Measurements from ENCODE around the gene SPC24.
A peak's percentile ranks its signal among the peaks of the same experiment; 100 is the strongest.

SPC24 gene

DNA sequence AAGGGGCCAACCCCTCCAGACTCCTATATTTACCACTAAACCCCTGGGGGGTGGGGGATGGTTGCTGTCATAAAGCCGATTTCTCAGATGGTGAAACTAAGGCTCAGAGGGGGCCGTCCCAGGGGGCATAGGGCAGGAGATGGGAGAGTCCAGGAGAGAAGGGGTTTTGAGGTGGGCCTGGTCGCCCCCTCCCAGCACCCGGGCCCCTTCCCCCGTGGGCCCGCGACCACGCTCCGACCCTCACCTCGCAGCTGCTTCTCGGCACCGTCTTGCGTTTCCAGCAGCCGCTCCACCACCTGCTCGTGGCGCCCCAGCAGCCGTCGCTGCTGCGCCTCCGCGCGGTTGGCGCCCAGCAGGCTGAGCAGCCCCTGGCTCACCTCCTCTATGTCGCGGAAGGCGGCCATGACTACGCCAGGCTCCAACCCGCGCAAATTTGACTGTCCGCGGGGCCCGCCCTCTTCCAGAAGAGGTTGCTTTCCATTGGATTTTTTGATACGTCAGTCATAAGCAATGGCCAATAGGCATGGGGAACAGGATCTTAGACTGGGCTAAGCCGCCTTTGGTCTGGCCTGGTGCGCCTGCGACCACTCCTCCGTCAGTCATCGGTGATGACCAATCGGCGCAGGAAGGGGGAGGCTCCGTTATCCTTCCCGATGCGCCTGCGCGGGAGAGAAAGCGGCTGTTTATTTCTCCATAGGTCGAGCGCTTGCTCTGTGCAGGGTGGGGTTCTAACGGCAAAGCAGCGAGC, at the start of gene SPC24:
Gene SPC24 (minus strand): TSS at position 410 of the 748 bp plus-strand sequence. CDS start 6 bp downstream, at position 404.
- peak; percentile 86 for DNase-seq

DNA sequence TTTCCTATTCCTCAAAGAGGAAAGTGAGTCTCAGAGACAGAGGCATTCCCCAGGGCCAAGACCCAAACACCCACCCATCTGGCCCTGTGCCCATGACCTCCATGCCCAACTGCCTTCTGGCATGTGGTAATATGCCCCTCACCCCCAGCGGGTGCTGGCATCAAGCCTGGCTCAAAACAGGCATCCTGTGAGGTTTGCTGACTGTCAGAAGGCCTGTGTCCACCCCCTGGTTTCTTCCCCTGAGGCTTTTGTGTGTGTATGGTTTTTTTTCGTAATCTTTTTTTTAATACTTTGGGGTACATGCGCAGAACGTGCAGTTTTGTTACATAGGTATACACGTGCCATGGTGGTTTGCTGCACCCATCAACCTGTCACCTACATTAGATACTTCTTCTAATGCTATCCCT, 49.4 kb upstream of the SPC24 start:
- no peak for DNase-seq

DNA sequence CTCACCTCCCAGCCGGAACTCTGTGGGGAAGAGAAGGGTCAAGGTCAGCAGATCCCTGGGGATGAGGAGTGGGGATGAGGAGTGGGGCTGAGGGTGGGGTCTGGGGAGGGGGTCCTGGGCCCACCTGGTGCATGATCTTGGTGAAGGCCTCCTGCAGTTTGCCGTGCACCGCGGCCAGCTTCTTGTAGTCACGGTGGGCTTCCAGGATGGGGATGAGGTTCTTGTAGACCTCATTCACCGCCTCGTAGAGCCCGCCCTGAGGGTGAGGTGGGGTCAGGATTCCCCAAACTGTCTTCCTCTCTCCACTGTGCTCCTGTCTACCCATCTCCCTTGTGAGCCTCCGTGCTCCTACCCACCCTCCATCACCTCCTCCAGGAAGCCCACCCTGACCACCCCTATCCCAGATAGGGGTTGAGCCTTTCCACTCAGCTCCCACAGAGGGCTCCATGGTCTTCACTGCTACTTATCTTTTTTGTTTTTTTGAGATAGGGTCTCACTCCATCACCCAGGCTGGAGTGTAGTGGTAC, 48.6 kb upstream of the SPC24 start:
- no peak for DNase-seq

- DNase-seq = peak; percentile 90
These were observed 47.9 kb upstream of the SPC24 start for GRCh38 chr19:11203194-11204075.

GRCh38 chr19:11202488-11203193, 47.1 kb upstream of the SPC24 start:
- DNase-seq = no peak

DNA sequence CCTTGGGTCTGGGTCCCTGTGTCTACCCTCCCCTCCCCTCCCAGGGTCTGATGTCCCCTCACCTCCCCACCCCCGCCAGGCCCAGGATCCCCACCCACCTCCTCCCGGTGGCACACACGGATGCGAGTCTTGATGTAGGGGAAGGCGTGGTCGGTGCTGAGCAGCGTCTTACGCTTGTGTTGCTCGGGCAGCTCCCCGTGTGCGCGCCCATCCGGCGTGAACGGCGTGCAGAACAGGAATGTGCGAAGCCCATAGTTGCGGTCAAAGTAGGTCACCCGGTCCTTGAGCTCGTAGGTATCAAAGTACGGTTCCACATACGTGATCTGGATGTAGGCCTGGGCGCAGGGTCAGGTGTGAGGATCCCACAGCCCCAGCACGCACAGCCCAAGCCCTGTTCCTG, 46.2 kb upstream of the SPC24 start:
- no peak for DNase-seq

- no peak for DNase-seq
These were observed 45.3 kb upstream of the SPC24 start for GRCh38 chr19:11200931-11201330.

DNA sequence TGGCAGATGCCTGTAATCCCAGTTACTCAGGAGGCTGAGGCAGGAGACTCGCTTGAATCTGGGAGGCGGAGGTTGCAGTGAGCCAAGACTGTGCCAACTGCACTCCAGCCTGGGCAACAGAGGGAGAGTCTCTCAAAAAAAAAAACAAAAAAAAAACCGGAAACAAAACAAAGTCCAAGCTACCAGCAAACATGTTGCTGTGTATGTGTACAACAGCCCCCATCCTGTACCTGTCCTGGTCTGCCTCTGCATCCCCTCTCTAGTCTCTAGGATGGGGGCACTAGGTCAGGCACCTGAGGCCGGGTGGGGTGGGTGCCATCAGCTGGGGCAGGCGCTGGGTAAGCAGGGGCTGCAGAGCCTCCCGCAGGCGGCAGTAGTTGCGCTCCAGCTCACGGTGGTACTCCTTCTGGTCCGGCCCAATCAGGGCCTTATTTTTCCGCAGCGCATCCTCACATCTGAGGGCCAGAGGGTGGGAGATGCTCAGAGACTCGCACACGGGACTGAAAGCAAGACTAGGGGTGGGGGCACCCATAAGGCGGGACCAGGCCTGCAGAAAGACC, 44.5 kb upstream of the SPC24 start:
- DNase-seq = no peak

DNA sequence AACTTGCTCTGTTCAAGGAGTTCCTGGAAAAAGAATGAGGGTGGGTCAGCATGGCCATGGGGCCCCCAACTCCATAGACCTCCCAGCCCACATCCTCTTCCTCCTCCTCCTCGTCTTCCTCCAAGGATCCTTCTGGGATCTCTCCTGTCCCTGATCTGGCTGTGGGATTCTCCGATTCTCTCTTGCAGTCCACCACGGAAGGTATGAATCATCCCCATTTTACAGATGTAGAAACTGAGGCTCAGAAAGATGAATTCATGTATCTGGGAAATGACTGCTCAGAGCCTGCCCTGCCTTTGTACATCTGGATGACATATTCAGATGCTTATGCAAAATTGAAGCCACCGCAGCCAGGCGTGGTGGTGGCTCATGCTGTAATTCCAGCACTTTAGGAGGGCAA, 43.9 kb upstream of the SPC24 start:
- DNase-seq = no peak

GRCh38 chr19:11198769-11199424, 43.3 kb upstream of the SPC24 start:
- no peak for DNase-seq

- DNase-seq = no peak
These were observed 42.6 kb upstream of the SPC24 start for GRCh38 chr19:11198175-11198534.

GRCh38 chr19:11197291-11198174, 42.0 kb upstream of the SPC24 start, which contains the start of gene KANK2:
Gene KANK2, minus strand, starts transcription at chr19:11197545. Its CDS starts 3,034 bp downstream, at chr19:11194511.
- DNase-seq = peak; percentile 94

GRCh38 chr19:11196406-11197287, 41.1 kb upstream of the SPC24 start:
- peak; percentile 63 for DNase-seq

DNA sequence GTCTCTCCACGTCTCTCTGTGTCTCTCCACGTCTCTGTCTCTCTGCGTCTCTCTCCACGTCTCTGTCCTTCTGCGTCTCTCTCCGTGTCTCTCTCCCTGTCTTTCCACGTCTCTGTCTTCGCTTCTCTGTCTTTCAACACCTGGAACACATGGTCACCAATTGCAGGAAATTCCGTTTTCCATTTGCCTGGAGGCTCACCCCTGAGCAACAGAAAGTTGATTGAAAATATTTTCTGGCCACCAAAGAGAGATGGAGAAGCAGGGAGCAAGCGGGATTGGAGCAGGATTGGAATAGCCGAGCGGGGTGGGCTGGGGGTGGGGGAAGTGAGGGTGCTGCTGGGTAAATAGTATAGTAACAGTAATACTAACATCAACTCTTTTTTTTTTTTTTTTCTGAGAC, 40.1 kb upstream of the SPC24 start:
- no peak for DNase-seq

DNA sequence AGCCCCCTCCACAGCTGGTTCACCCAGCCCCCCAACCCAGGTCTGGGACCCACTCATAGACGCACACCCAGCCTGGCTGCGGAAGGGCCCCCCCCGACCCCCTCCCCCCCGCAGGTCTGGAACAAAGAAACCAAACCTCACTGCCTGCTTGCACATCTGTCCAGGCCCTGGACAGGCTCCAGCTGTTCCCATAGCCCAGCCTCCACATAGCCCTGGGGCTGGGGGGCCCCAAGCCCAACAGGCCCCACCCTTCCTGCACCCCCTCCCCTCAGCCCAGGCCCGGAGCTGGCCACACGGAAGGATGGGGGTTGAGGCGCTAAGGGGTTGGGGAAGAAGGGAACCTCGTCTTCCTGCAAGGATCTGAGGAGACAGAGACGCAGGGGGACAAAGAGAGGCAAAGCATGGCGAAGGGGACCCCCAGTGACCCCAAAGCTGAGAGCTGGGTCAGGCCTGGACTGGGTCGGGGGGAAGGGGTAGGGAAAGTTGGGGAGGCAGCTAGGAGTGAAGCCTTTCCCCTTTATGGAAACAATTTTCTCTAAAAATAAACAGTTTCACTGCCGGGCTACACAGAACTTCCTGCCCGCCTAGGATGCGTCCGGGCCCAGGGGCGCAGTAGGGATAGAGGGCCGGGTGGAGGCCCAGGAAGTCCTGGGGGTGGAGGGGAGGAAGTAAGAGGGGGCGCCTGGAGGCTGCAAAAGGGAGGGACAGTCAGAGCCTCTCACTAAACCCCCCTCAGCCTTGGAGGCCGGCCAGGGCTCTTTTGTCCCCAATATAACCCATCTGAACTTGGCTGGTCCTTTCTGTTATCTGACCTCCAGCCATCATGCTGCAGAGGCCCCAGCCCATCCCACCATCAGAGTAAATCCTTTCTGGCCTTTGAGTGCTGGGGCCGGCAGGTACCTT, 39.3 kb upstream of the SPC24 start:
- DNase-seq = no peak

DNA sequence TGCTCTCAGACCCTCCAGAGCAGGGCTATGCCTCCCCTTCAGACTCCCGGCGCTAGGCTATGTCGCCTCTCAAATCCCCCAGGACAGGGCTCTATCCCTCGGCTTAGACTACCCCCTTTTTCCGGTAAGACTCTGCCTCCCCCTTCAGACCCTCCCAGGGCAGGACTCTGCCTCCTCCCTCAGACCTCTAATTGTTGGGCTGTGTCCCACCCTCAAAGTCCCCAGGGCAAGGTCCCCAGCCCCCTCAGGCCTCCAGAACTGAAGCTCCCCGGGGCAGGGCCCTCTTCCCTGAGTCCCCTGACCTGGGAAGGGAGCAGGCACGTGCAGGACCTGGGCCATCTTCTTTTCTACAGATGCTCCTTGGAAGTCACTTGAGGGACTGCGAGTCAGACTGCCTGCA, 38.6 kb upstream of the SPC24 start:
- no peak for DNase-seq

GRCh38 chr19:11192957-11193939, 37.7 kb upstream of the SPC24 start:
- DNase-seq = no peak

DNA sequence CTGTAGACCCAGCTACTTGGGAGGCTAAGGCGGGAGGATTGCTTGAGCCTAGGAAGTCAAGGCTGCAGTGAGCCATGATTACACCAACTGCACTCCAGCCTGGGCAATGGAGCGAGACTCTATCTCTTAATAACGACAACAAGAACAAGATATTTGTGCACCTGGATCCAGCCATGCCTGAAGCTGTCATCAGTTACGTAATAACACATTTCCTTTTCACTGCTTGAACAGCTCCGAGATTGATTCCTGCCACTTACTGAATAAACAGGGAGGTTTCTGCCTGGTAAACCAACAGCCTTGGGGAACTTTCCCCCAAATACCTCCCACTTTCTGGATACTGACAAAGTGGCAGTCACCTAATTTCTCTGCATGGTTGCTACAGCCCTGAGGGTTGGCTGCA, 36.4 kb upstream of the SPC24 start:
- DNase-seq = no peak

Measured in 8988T (cell line).